ENCODE results near the gene IPO11.

IPO11 gene

GRCh38 chr5:62575489-62575888, 162.9 kb downstream of the IPO11 start:
- no peak for DNase-seq

GRCh38 chr5:62576570-62577170, 164.1 kb downstream of the IPO11 start:
- DNase-seq, result no peak

- no peak for DNase-seq
Measured at GRCh38 chr5:62577488-62577887, 164.9 kb downstream of the IPO11 start.

GRCh38 chr5:62578540-62578939, 166.0 kb downstream of the IPO11 start, which contains the start of gene LRRC70:
LRRC70 (plus strand) TSS chr5:62578819; CDS start chr5:62579439, 620 bp downstream.
- DNase-seq, result no peak

- DNase-seq, result no peak
Measured at GRCh38 chr5:62579761-62580160, 167.2 kb downstream of the IPO11 start.

GRCh38 chr5:62581836-62582597, 169.5 kb downstream of the IPO11 start:
- DNase-seq, result no peak

- DNase-seq, result no peak
Measured at GRCh38 chr5:62584391-62584790, 171.8 kb downstream of the IPO11 start.

GRCh38 chr5:62585306-62585705, 172.7 kb downstream of the IPO11 start:
- DNase-seq, result no peak

GRCh38 chr5:62585751-62586150, 173.2 kb downstream of the IPO11 start:
- DNase-seq, result no peak

GRCh38 chr5:62587737-62588136, 175.2 kb downstream of the IPO11 start:
- no peak for DNase-seq

GRCh38 chr5:62588668-62589067, 176.1 kb downstream of the IPO11 start:
- DNase-seq, result no peak

- no peak for DNase-seq
Measured at GRCh38 chr5:62589504-62589903, 176.9 kb downstream of the IPO11 start.

- no peak for DNase-seq
Measured at GRCh38 chr5:62590387-62590786, 177.8 kb downstream of the IPO11 start.

- no peak for DNase-seq
Measured at GRCh38 chr5:62592558-62592957, 180.0 kb downstream of the IPO11 start.

- no peak for DNase-seq
Measured at GRCh38 chr5:62593331-62593730, 180.8 kb downstream of the IPO11 start.

GRCh38 chr5:62594364-62594984, 181.9 kb downstream of the IPO11 start:
- DNase-seq, result no peak

GRCh38 chr5:62596096-62596495, 183.5 kb downstream of the IPO11 start:
- no peak for DNase-seq

- DNase-seq, result no peak
Measured at GRCh38 chr5:62596691-62597090, 184.1 kb downstream of the IPO11 start.

- DNase-seq, result no peak
Measured at GRCh38 chr5:62597314-62597713, 184.8 kb downstream of the IPO11 start.

- DNase-seq, result no peak
Measured at GRCh38 chr5:62600560-62601252, 188.1 kb downstream of the IPO11 start.

GRCh38 chr5:62603934-62604333, 191.4 kb downstream of the IPO11 start:
- DNase-seq, result no peak

GRCh38 chr5:62605638-62606037, 193.1 kb downstream of the IPO11 start:
- no peak for DNase-seq

GRCh38 chr5:62606878-62607277, 194.3 kb downstream of the IPO11 start:
- DNase-seq, result no peak

GRCh38 chr5:62607615-62608014, 195.1 kb downstream of the IPO11 start:
- DNase-seq, result no peak
